ENCODE data around the gene LEP.
A peak's percentile ranks its signal among the peaks of the same experiment; 100 is the strongest.

The LEP gene

GRCh38 chr7:128242661-128243060 is 1.6 kb downstream of the LEP start:
- no peaks in the 10 kb centered on the region for H3K79me1 ChIP-seq (ENCODE audit: low read depth, low read length)
- H2BK120ac ChIP-seq (ENCODE audit: low read depth, low read length): no peak overlapping the region
- no peak overlapping the region for H4K91ac ChIP-seq (ENCODE audit: low read depth, low read length, poor library complexity)
- no peak overlapping the region for H2BK5ac ChIP-seq (ENCODE audit: low read length)
- peaks cover 2 to 3% of the 10 kb centered on the region in 2 donors for H3K9me3 ChIP-seq (replicated peaks in 1 of 2; ENCODE audit: control insufficient read depth in 2 of 2, insufficient read depth in 1 of 2, low read depth in 1 of 2, low read length in 2 of 2)
- H3K4me1 ChIP-seq (ENCODE audit: control insufficient read depth in 2 of 2, insufficient read depth in 1 of 2, low read depth in 1 of 2, low read length in 2 of 2): no peaks in the 10 kb centered on the region
- H2BK12ac ChIP-seq (ENCODE audit: low read length): no peak overlapping the region
- no peak overlapping the region for H2BK15ac ChIP-seq (ENCODE audit: low read length)
- no peak overlapping the region for H3K14ac ChIP-seq (ENCODE audit: low read length)
- no peak overlapping the region for H3K18ac ChIP-seq (ENCODE audit: low read length)
- H2AK5ac ChIP-seq (ENCODE audit: low read depth, low read length): no peak overlapping the region
- H3K9ac ChIP-seq (ENCODE audit: low read depth, low read length, poor library complexity): no peak overlapping the region
- no CpG with 5 or more reads among the region's 11 CpGs for WGBS, 2 donors (ENCODE audit: extremely low coverage in 2 of 2, insufficient read length in 2 of 2, insufficient replicate concordance in 1 of 2)
- H3K27me3 ChIP-seq (ENCODE audit: control insufficient read depth in 3 of 3, insufficient read depth in 3 of 3, low read depth in 1 of 3, low read length in 3 of 3): peaks cover 0 to 11% (median 0%) of the 10 kb centered on the region in 3 experiments
- H4K8ac ChIP-seq (ENCODE audit: low read depth, low read length): no peak overlapping the region
- no peak overlapping the region for H3K4ac ChIP-seq (ENCODE audit: low read length)
- H3K4me3 ChIP-seq (ENCODE audit: low read length in 2 of 2): no peak overlapping the region
- DNase-seq (ENCODE audit: low spot score): no peak
- no peak overlapping the region for H3K23ac ChIP-seq (ENCODE audit: low read depth, low read length, poor library complexity)
- no peak overlapping the region for H3K4me2 ChIP-seq (ENCODE audit: insufficient read depth, low read length, poor library complexity, severe bottlenecking)
- no peak overlapping the region for H3K27ac ChIP-seq (replicated peaks; ENCODE audit: low read length)
- H2AFZ ChIP-seq (ENCODE audit: low read length): no peak overlapping the region
- no peaks in the 10 kb centered on the region for H3K36me3 ChIP-seq (replicated peaks in 1 of 2; ENCODE audit: control insufficient read depth in 2 of 2, insufficient read depth in 2 of 2, low read length in 2 of 2)

DNA sequence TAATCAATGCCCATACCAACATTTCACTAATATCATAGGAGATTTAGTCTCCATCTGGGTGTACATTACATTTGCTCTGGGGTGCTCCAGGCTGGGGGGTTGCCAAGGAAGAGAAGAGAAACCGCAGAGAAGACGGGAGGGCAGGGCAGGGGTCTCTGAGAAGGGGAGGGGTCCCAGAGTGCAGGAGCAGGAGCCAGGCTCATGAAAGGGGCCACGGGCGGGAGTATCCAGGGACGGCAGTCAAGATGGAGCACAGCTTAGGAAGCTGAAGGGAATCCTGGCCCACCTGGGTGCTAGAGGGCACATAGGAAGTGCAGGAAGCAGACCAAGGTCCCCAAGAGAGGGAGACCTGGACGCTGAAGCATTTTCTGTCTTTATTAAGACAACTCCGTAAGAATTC is 2.2 kb downstream of the LEP start:
- H2BK120ac ChIP-seq (ENCODE audit: low read depth, low read length): no peak overlapping the region
- H3K36me3 ChIP-seq (replicated peaks in 1 of 2; ENCODE audit: control insufficient read depth in 2 of 2, insufficient read depth in 2 of 2, low read length in 2 of 2): no peaks in the 10 kb centered on the region
- H3K27me3 ChIP-seq (ENCODE audit: control insufficient read depth in 3 of 3, insufficient read depth in 3 of 3, low read depth in 1 of 3, low read length in 3 of 3): peaks cover 0 to 11% (median 0%) of the 10 kb centered on the region in 3 experiments
- H3K4me2 ChIP-seq (ENCODE audit: insufficient read depth, low read length, poor library complexity, severe bottlenecking): no peak overlapping the region
- H3K4ac ChIP-seq (ENCODE audit: low read length): no peak overlapping the region
- H3K4me3 ChIP-seq (ENCODE audit: low read length in 2 of 2): no peak overlapping the region
- H2AK5ac ChIP-seq (ENCODE audit: low read depth, low read length): no peak overlapping the region
- H4K8ac ChIP-seq (ENCODE audit: low read depth, low read length): no peak overlapping the region
- no peak overlapping the region for H4K91ac ChIP-seq (ENCODE audit: low read depth, low read length, poor library complexity)
- no peak overlapping the region for H2BK12ac ChIP-seq (ENCODE audit: low read length)
- DNase-seq (ENCODE audit: low spot score): no peak
- no peaks in the 10 kb centered on the region for H3K4me1 ChIP-seq (ENCODE audit: control insufficient read depth in 2 of 2, insufficient read depth in 1 of 2, low read depth in 1 of 2, low read length in 2 of 2)
- no peak overlapping the region for H2BK15ac ChIP-seq (ENCODE audit: low read length)
- WGBS, 2 donors (ENCODE audit: extremely low coverage in 2 of 2, insufficient read length in 2 of 2, insufficient replicate concordance in 1 of 2): no CpG with 5 or more reads among the region's 7 CpGs
- peaks cover 2 to 3% of the 10 kb centered on the region in 2 donors for H3K9me3 ChIP-seq (replicated peaks in 1 of 2; ENCODE audit: control insufficient read depth in 2 of 2, insufficient read depth in 1 of 2, low read depth in 1 of 2, low read length in 2 of 2)
- H3K27ac ChIP-seq (replicated peaks; ENCODE audit: low read length): no peak overlapping the region
- H3K14ac ChIP-seq (ENCODE audit: low read length): no peak overlapping the region
- no peaks in the 10 kb centered on the region for H3K79me1 ChIP-seq (ENCODE audit: low read depth, low read length)
- no peak overlapping the region for H2AFZ ChIP-seq (ENCODE audit: low read length)
- H2BK5ac ChIP-seq (ENCODE audit: low read length): no peak overlapping the region
- no peak overlapping the region for H3K23ac ChIP-seq (ENCODE audit: low read depth, low read length, poor library complexity)
- no peak overlapping the region for H3K9ac ChIP-seq (ENCODE audit: low read depth, low read length, poor library complexity)
- H3K18ac ChIP-seq (ENCODE audit: low read length): no peak overlapping the region

DNA sequence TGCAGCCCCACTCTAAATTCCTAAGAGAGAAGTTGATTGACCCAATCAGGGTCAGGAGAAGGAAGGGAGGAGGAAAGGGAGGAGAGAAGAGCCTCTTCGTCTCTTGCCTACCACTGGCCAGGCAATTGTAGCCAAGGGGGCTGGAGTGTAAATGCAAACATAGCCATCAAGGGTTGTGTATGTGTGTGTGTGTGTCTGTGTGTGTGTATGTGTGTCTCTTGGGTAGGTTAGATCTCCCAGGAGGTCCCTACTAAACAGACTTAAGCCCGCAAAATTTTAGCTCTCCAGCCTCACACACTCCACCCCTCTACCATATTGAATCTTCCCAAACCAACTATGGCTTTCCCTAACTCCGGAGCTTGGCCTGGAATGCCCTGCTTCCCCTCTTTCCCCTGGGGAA is 3.8 kb downstream of the LEP start:
- H3K4me3 ChIP-seq (ENCODE audit: low read length in 2 of 2): no peak overlapping the region
- H2AFZ ChIP-seq (ENCODE audit: low read length): no peak overlapping the region
- H2AK5ac ChIP-seq (ENCODE audit: low read depth, low read length): no peak overlapping the region
- H2BK120ac ChIP-seq (ENCODE audit: low read depth, low read length): no peak overlapping the region
- H3K9ac ChIP-seq (ENCODE audit: low read depth, low read length, poor library complexity): no peak overlapping the region
- no peak overlapping the region for H2BK15ac ChIP-seq (ENCODE audit: low read length)
- no peak overlapping the region for H3K27ac ChIP-seq (replicated peaks; ENCODE audit: low read length)
- H3K9me3 ChIP-seq (replicated peaks in 1 of 2; ENCODE audit: control insufficient read depth in 2 of 2, insufficient read depth in 1 of 2, low read depth in 1 of 2, low read length in 2 of 2): peaks cover 2 to 3% of the 10 kb centered on the region in 2 donors
- no peak overlapping the region for H3K14ac ChIP-seq (ENCODE audit: low read length)
- no peak overlapping the region for H3K23ac ChIP-seq (ENCODE audit: low read depth, low read length, poor library complexity)
- H4K91ac ChIP-seq (ENCODE audit: low read depth, low read length, poor library complexity): no peak overlapping the region
- no CpG with 5 or more reads among the region's 3 CpGs for WGBS, 2 donors (ENCODE audit: extremely low coverage in 2 of 2, insufficient read length in 2 of 2, insufficient replicate concordance in 1 of 2)
- H2BK12ac ChIP-seq (ENCODE audit: low read length): no peak overlapping the region
- no peaks in the 10 kb centered on the region for H3K36me3 ChIP-seq (replicated peaks in 1 of 2; ENCODE audit: control insufficient read depth in 2 of 2, insufficient read depth in 2 of 2, low read length in 2 of 2)
- no peak for DNase-seq (ENCODE audit: low spot score)
- no peaks in the 10 kb centered on the region for H3K79me1 ChIP-seq (ENCODE audit: low read depth, low read length)
- no peak overlapping the region for H4K8ac ChIP-seq (ENCODE audit: low read depth, low read length)
- no peaks in the 10 kb centered on the region for H3K4me1 ChIP-seq (ENCODE audit: control insufficient read depth in 2 of 2, insufficient read depth in 1 of 2, low read depth in 1 of 2, low read length in 2 of 2)
- peaks cover 0 to 11% (median 0%) of the 10 kb centered on the region in 3 experiments for H3K27me3 ChIP-seq (ENCODE audit: control insufficient read depth in 3 of 3, insufficient read depth in 3 of 3, low read depth in 1 of 3, low read length in 3 of 3)
- H3K4me2 ChIP-seq (ENCODE audit: insufficient read depth, low read length, poor library complexity, severe bottlenecking): no peak overlapping the region
- no peak overlapping the region for H3K4ac ChIP-seq (ENCODE audit: low read length)
- H3K18ac ChIP-seq (ENCODE audit: low read length): no peak overlapping the region
- no peak overlapping the region for H2BK5ac ChIP-seq (ENCODE audit: low read length)

- Histone ChIP-seq H4K8ac (ENCODE audit: low read depth, low read length) (no peak overlapping the region), H3K36me3 (replicated peaks in 1 of 2; ENCODE audit: control insufficient read depth in 2 of 2, insufficient read depth in 2 of 2, low read length in 2 of 2) (no peaks in the 10 kb centered on the region), H2BK120ac (ENCODE audit: low read depth, low read length) (no peak overlapping the region), H2AFZ (ENCODE audit: low read length) (no peak overlapping the region), H3K4ac (ENCODE audit: low read length) (no peak overlapping the region), H2BK5ac (ENCODE audit: low read length) (no peak overlapping the region), H2BK15ac (ENCODE audit: low read length) (no peak overlapping the region), H3K18ac (ENCODE audit: low read length) (peak overlapping the region; percentile 32), H3K79me1 (ENCODE audit: low read depth, low read length) (no peaks in the 10 kb centered on the region), H3K27me3 (ENCODE audit: control insufficient read depth in 3 of 3, insufficient read depth in 3 of 3, low read depth in 1 of 3, low read length in 3 of 3) (peaks cover 0 to 10% (median 0%) of the 10 kb centered on the region in 3 experiments), H2AK5ac (ENCODE audit: low read depth, low read length) (no peak overlapping the region), H4K91ac (ENCODE audit: low read depth, low read length, poor library complexity) (no peak overlapping the region), H3K4me2 (ENCODE audit: insufficient read depth, low read length, poor library complexity, severe bottlenecking) (no peak overlapping the region), H3K9me3 (replicated peaks in 1 of 2; ENCODE audit: control insufficient read depth in 2 of 2, insufficient read depth in 1 of 2, low read depth in 1 of 2, low read length in 2 of 2) (no peaks in the 10 kb centered on the region), H2BK12ac (ENCODE audit: low read length) (no peak overlapping the region), H3K4me3 (ENCODE audit: low read length in 2 of 2) (no peak overlapping the region), H3K27ac (replicated peaks; ENCODE audit: low read length) (no peak overlapping the region), H3K9ac (ENCODE audit: low read depth, low read length, poor library complexity) (no peak overlapping the region), H3K14ac (ENCODE audit: low read length) (no peak overlapping the region), H3K4me1 (ENCODE audit: control insufficient read depth in 2 of 2, insufficient read depth in 1 of 2, low read depth in 1 of 2, low read length in 2 of 2) (no peaks in the 10 kb centered on the region), H3K23ac (ENCODE audit: low read depth, low read length, poor library complexity) (no peak overlapping the region)
- no peak for DNase-seq (ENCODE audit: low spot score)
- WGBS, 2 donors (ENCODE audit: extremely low coverage in 2 of 2, insufficient read length in 2 of 2, insufficient replicate concordance in 1 of 2): no CpG with 5 or more reads among the region's 5 CpGs
Measured at GRCh38 chr7:128247108-128247507, 6.0 kb downstream of the LEP start.

Data from neuronal stem cell (in vitro differentiated cells).